HTR-8/SVneo (cell line): ENCODE measurements around the gene ANKRD55.
"Not testable (repeated sequence)": the region's sequence is repeated elsewhere in the genome, so short reads cannot be mapped to it uniquely, and the experiment has no call there.

Experiments used
- DNase-seq: peaks from one replicate; pipeline ENCODE4 v3.0.0; 2011; ENCODE audit warnings: low spot score, mixed read lengths; ENCODE audit not compliant: insufficient read length
- FAIRE-seq: peaks from 2 replicates; lab custom pipeline; 2011; peaks lifted over from hg19 to GRCh38; lab: Jason Lieb, UNC

ANKRD55 gene

GRCh38 chr5:56175488-56175887 is 57.6 kb downstream of the ANKRD55 start:
- peak; percentile 55 for DNase-seq
- no peak for FAIRE-seq

- FAIRE-seq (no peak), DNase-seq (no peak)
Measured at GRCh38 chr5:56175021-56175420, 58.1 kb downstream of the ANKRD55 start.

- DNase-seq (no peak), FAIRE-seq (no peak)
Measured at GRCh38 chr5:56172241-56172640, 60.9 kb downstream of the ANKRD55 start.

- DNase-seq, result no peak
- FAIRE-seq, result no peak
Measured at GRCh38 chr5:56170557-56170956, 62.6 kb downstream of the ANKRD55 start.

GRCh38 chr5:56169949-56170348 is 63.2 kb downstream of the ANKRD55 start:
- DNase-seq, result no peak
- FAIRE-seq, result no peak

GRCh38 chr5:56169281-56169680 is 63.8 kb downstream of the ANKRD55 start:
- DNase-seq (no peak), FAIRE-seq (no peak)

- FAIRE-seq (no peak), DNase-seq (no peak)
Measured at GRCh38 chr5:56168066-56168478, 65.1 kb downstream of the ANKRD55 start.

- no peak for DNase-seq
- no peak for FAIRE-seq
Measured at GRCh38 chr5:56167519-56167918, 65.6 kb downstream of the ANKRD55 start.

GRCh38 chr5:56166671-56167385 is 66.3 kb downstream of the ANKRD55 start:
- FAIRE-seq (no peak), DNase-seq (no peak)

- no peak for FAIRE-seq
- DNase-seq, result no peak
Measured at GRCh38 chr5:56164376-56164775, 68.8 kb downstream of the ANKRD55 start.

GRCh38 chr5:56161927-56162326 is 71.2 kb downstream of the ANKRD55 start:
- FAIRE-seq (no peak), DNase-seq (no peak)

- DNase-seq (no peak), FAIRE-seq (no peak)
Measured at GRCh38 chr5:56161439-56161823, 71.7 kb downstream of the ANKRD55 start.

- no peak for DNase-seq
- no peak for FAIRE-seq
Measured at GRCh38 chr5:56160723-56161438, 72.2 kb downstream of the ANKRD55 start.

- FAIRE-seq (no peak), DNase-seq (no peak)
Measured at GRCh38 chr5:56159521-56159947, 73.6 kb downstream of the ANKRD55 start.

- DNase-seq, result no peak
- FAIRE-seq, result no peak
Measured at GRCh38 chr5:56158331-56158960, 74.7 kb downstream of the ANKRD55 start.

- FAIRE-seq, DNase-seq: not testable (repeated sequence)
Measured at GRCh38 chr5:56157191-56157621, 75.9 kb downstream of the ANKRD55 start.

GRCh38 chr5:56156585-56157190 is 76.4 kb downstream of the ANKRD55 start:
- FAIRE-seq, result not testable (repeated sequence)

GRCh38 chr5:56155992-56156584 is 77.0 kb downstream of the ANKRD55 start:
- FAIRE-seq (no peak), DNase-seq (no peak)

More at GRCh38 chr5:56156585-56157190, 76.4 kb downstream of the ANKRD55 start:
- DNase-seq, result not testable (repeated sequence)

- FAIRE-seq, result no peak
- no peak for DNase-seq
Measured at GRCh38 chr5:56154732-56155484, 78.2 kb downstream of the ANKRD55 start.

GRCh38 chr5:56152437-56152836 is 80.7 kb downstream of the ANKRD55 start:
- no peak for FAIRE-seq

More at GRCh38 chr5:56152437-56152836, 80.7 kb downstream of the ANKRD55 start:
- no peak for DNase-seq
